Natural killer cell (primary cell): Measurements from ENCODE around the gene GALNTL6. TPM values are rescaled to one million over a fixed set of nuclear protein-coding genes. Genes with fewer than 3 reads are reported as not detected.

Experiments used
- ATAC-seq, 3 donors: fragments of 150-1000 bp in 2 of 3; fragments of 200-7000 bp in 1 of 3; cut with Tn5 transposase; 1 replicate in 1 of 3; 2 replicates in 2 of 3; pipeline ENCODE4 v1.10.0; 2021; ENCODE audit warnings: mild to moderate bottlenecking in 2 of 3, moderate library complexity in 2 of 3
- DNase-seq, 2 donors: peaks; one replicate each; pipeline versions ENCODE4 v3.0.0 to v3.0.0-alpha.2; 2013 to 2021; ENCODE audit warnings: mixed read lengths in 1 of 2
- H3K27ac ChIP-seq: one replicate; pipeline ENCODE4 v1.5.1; 2013; ENCODE audit warnings: mild to moderate bottlenecking, low read length
- H3K27me3 ChIP-seq: one replicate; pipeline ENCODE4 v1.6.1; 2013; ENCODE audit warnings: low read length; ENCODE audit not compliant: control insufficient read depth, insufficient read depth
- H3K36me3 ChIP-seq: one replicate; pipeline ENCODE4 v1.6.1; 2013; ENCODE audit warnings: low read length; ENCODE audit not compliant: control insufficient read depth, insufficient read depth
- H3K4me1 ChIP-seq: one replicate; pipeline ENCODE4 v1.6.1; 2013; ENCODE audit warnings: low read length; ENCODE audit not compliant: control insufficient read depth, insufficient read depth
- H3K4me3 ChIP-seq: one replicate; pipeline ENCODE4 v1.5.1; 2013; ENCODE audit warnings: low read length
- H3K9me3 ChIP-seq: one replicate; pipeline ENCODE4 v1.6.1; 2013; ENCODE audit warnings: low read length; ENCODE audit not compliant: control insufficient read depth, insufficient read depth
- H3K27ac Mint-ChIP-seq, 2 donors: one replicate each; pipeline ENCODE4 v1.8.0; 2022; ENCODE audit warnings: mild to moderate bottlenecking in 2 of 2, mixed read lengths in 2 of 2, moderate library complexity in 1 of 2
- H3K27me3 Mint-ChIP-seq, 2 donors: one replicate each; pipeline ENCODE4 v1.8.0; 2022; ENCODE audit warnings: low read depth in 2 of 2, mixed read lengths in 2 of 2
- H3K36me3 Mint-ChIP-seq: one replicate; pipeline ENCODE4 v1.8.0; 2022; ENCODE audit warnings: mixed read lengths
- H3K4me1 Mint-ChIP-seq, 2 donors: one replicate each; pipeline ENCODE4 v1.8.0; 2022; ENCODE audit warnings: mixed read lengths in 2 of 2
- H3K4me3 Mint-ChIP-seq: one replicate; pipeline ENCODE4 v1.8.0; 2022; ENCODE audit warnings: mild to moderate bottlenecking, moderate library complexity, mixed read lengths
- H3K9me3 Mint-ChIP-seq, 2 donors: one replicate each; pipeline ENCODE4 v1.8.0; 2022; ENCODE audit warnings: mixed read lengths in 2 of 2
- CTCF ChIP-seq: fragments of 200-600 bp; IDR thresholded peaks from one replicate; pipeline ENCODE4 v1.8.0; 2022; ENCODE audit warnings: antibody characterized with exemption
- WGBS: methylation state at CpG from one replicate; pipeline ENCODE4 v1.1.7; 2013; ENCODE audit warnings: missing lambda C conversion rate; ENCODE audit not compliant: insufficient coverage; 5-methylcytosine and 5-hydroxymethylcytosine counted together
- intact Hi-C: fragments of 100-400 bp; cut with micrococcal nuclease; formaldehyde crosslinking; loops from one replicate; pipeline ENCODE4 v1.14.2; 2022
- total RNA-seq, 4 donors: library from RNA; stranded (reverse); fragments of 120-200 nt in 1 of 4; gene quantifications; one replicate each; pipeline versions ENCODE4 v1.2.3 to v1.2.4, GENCODE V29; 2013 to 2022

Gene GALNTL6
- total RNA-seq, 3 donors from 2014 or later (not counting 1 experiment from before 2014, with no cell fraction given): not detected

- 86% methylated on average over 15 of the region's 15 CpGs for WGBS
- Histone ChIP-seq H3K9me3 (no peaks in the 10 kb centered on the region), H3K36me3 (no peaks in the 10 kb centered on the region), H3K27ac (no peak overlapping the region), H3K4me1 (no peaks in the 10 kb centered on the region), H3K27me3 (no peaks in the 10 kb centered on the region), H3K4me3 (no peak overlapping the region)
- no peaks in the 10 kb centered on the region for H3K36me3 Mint-ChIP-seq
- no peak for DNase-seq
- H3K9me3 Mint-ChIP-seq: peaks cover 10 to 16% of the 10 kb centered on the region in 2 donors
- intact Hi-C loops: no loop called here
- no peak for TF ChIP-seq CTCF
- no peak for ATAC-seq
- H3K4me1 Mint-ChIP-seq: no peaks in the 10 kb centered on the region
- no peak overlapping the region for H3K4me3 Mint-ChIP-seq
- no peak overlapping the region for H3K27ac Mint-ChIP-seq
- H3K27me3 Mint-ChIP-seq: no peaks in the 10 kb centered on the region
Measured at GRCh38 chr4:172155838-172156345, 342.7 kb downstream of the GALNTL6 start.

- Histone ChIP-seq H3K36me3 (no peaks in the 10 kb centered on the region), H3K27me3 (no peaks in the 10 kb centered on the region), H3K4me1 (no peaks in the 10 kb centered on the region), H3K27ac (no peak overlapping the region), H3K4me3 (no peak overlapping the region), H3K9me3 (no peaks in the 10 kb centered on the region)
- TF ChIP-seq CTCF: no peak
- no peaks in the 10 kb centered on the region for H3K4me1 Mint-ChIP-seq
- H3K9me3 Mint-ChIP-seq: peaks cover 16 to 23% of the 10 kb centered on the region in 2 donors
- intact Hi-C loops: no loop called here
- no peaks in the 10 kb centered on the region for H3K27me3 Mint-ChIP-seq
- DNase-seq (no peak), ATAC-seq (no peak)
- H3K4me3 Mint-ChIP-seq: no peak overlapping the region
- no peak overlapping the region for H3K27ac Mint-ChIP-seq
- 83% methylated on average over 1 of the region's 2 CpGs for WGBS
- H3K36me3 Mint-ChIP-seq: no peaks in the 10 kb centered on the region
Measured at GRCh38 chr4:172157946-172158345, 344.7 kb downstream of the GALNTL6 start.

- no peaks in the 10 kb centered on the region for H3K27me3 Mint-ChIP-seq
- no CpG with 5 or more reads among the region's 2 CpGs for whole genome bisulfite sequencing
- H3K27ac Mint-ChIP-seq: no peak overlapping the region
- H3K4me1 Mint-ChIP-seq: no peaks in the 10 kb centered on the region
- H3K9me3 Mint-ChIP-seq: peaks cover 17 to 24% of the 10 kb centered on the region in 2 donors
- H3K36me3 ChIP-seq: no peaks in the 10 kb centered on the region
- no peaks in the 10 kb centered on the region for H3K27me3 ChIP-seq
- no peak for TF ChIP-seq CTCF
- ATAC-seq (no peak), DNase-seq (no peak)
- no peaks in the 10 kb centered on the region for H3K4me1 ChIP-seq
- H3K4me3 Mint-ChIP-seq: no peak overlapping the region
- intact Hi-C loops: no loop called here
- H3K27ac ChIP-seq: no peak overlapping the region
- H3K9me3 ChIP-seq: no peaks in the 10 kb centered on the region
- H3K36me3 Mint-ChIP-seq: no peaks in the 10 kb centered on the region
- no peak overlapping the region for H3K4me3 ChIP-seq
Measured at GRCh38 chr4:172163215-172163614, 350.0 kb downstream of the GALNTL6 start.

GRCh38 chr4:172168888-172169287, 355.7 kb downstream of the GALNTL6 start:
- Histone ChIP-seq H3K9me3 (no peaks in the 10 kb centered on the region), H3K27ac (no peak overlapping the region), H3K27me3 (no peaks in the 10 kb centered on the region), H3K36me3 (no peaks in the 10 kb centered on the region), H3K4me1 (no peaks in the 10 kb centered on the region), H3K4me3 (no peak overlapping the region)
- DNase-seq (no peak), ATAC-seq (no peak)
- Mint-ChIP-seq H3K27me3 (no peaks in the 10 kb centered on the region), H3K36me3 (no peaks in the 10 kb centered on the region), H3K9me3 (peaks cover 11 to 12% of the 10 kb centered on the region in 2 donors), H3K27ac (no peak overlapping the region), H3K4me1 (no peaks in the 10 kb centered on the region), H3K4me3 (no peak overlapping the region)
- TF ChIP-seq CTCF: no peak
- WGBS: 72% methylated on average over 2 of the region's 2 CpGs
- intact Hi-C loops: no loop called here
